Motor neuron (in vitro differentiated cells): Measurements from ENCODE around the gene UBE2E3. TPM values are rescaled to one million over a fixed set of nuclear protein-coding genes. Genes with fewer than 3 reads are reported as not detected.
A peak's percentile ranks its signal among the peaks of the same experiment; 100 is the strongest.

Source experiments
- ATAC-seq, 8 experiments: fragments of 200-7000 bp; cut with Tn5 transposase; replicated peaks in 6 of 8; 2 replicates each; pipeline ENCODE4 v1.8.0; 2021; ENCODE audit warnings: mild to moderate bottlenecking in 8 of 8, moderate library complexity in 8 of 8
- H3K27ac ChIP-seq, 2 donors: fragments of 250-450 bp; sonication (Bioruptor Pico); 2 replicates each; pipeline ENCODE4 v1.9.0; 2021; ENCODE audit warnings: antibody characterized with exemption in 2 of 2, mild to moderate bottlenecking in 2 of 2, moderate library complexity in 1 of 2
- H3K4me1 ChIP-seq, 2 donors: fragments of 250-450 bp; sonication (Bioruptor Pico); replicated peaks in 1 of 2; 2 replicates each; pipeline ENCODE4 v1.6.1; 2021; ENCODE audit warnings: antibody characterized with exemption in 2 of 2, mild to moderate bottlenecking in 2 of 2, moderate library complexity in 1 of 2
- H3K4me3 ChIP-seq, 5 donors: fragments of 250-450 bp; sonication (Bioruptor Pico); 2 replicates each; pipeline ENCODE4 v1.9.0; 2021; ENCODE audit warnings: antibody characterized with exemption in 5 of 5, mild to moderate bottlenecking in 5 of 5, moderate library complexity in 4 of 5
- WGBS, 10 experiments: fragments of 450-650 bp; shearing (Covaris generic); methylation state at CpG; one replicate each; pipeline ENCODE4 v1.0.0; 2022; 5-methylcytosine and 5-hydroxymethylcytosine counted together
- in situ Hi-C, 9 experiments: fragments of 400-800 bp; cut with MboI; loops; one replicate each; pipeline ENCODE4 v1.15.0; 2021; ENCODE audit warnings: low sequenced_read_pairs in 9 of 9, low pct_unique_long_range_greater_than_20kb in 2 of 9; ENCODE audit not compliant: unreplicated experiment in 9 of 9
- total RNA-seq, 8 experiments: library from RNA; unstranded; fragments of 300-600 nt; gene quantifications; 2 replicates each; pipeline versions ENCODE4 v1.2.3 to v1.2.4, GENCODE V29; 2022

Gene UBE2E3
- total RNA-seq, 8 experiments from 2014 or later: 56.3 to 186 (median 126) TPM

- no peak for ATAC-seq
- in situ Hi-C loops: loop anchor here in 2 of 9 experiments (25.0 kb wide), 3 partner anchors 815 to 940 kb away; no protein-coding TSS in a partner anchor
- Histone ChIP-seq H3K4me1 (no peaks in the 10 kb centered on the region), H3K27ac (no peak overlapping the region), H3K4me3 (no peak overlapping the region)
These were observed 72.1 kb downstream of the UBE2E3 start for GRCh38 chr2:181052523-181052891.

DNA sequence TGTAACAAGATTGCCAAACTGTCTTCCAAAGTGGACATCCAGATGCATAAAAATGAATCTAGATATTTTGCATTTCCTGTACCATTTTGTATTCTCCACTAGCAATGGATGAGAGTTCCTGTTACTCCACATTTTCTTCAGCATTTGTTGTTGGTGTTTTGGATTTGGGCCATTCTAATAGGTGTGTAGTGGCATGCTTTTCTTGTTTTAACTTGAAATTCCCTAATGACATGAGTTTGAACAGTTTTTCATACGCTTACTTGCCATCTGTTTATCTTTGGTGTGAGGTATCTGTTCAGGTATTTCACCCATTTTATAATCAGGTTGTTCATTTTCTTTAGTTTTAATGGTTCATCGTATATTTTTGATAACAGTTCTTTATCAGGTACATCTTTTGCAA lies 73.9 kb downstream of the UBE2E3 start:
- Histone ChIP-seq H3K4me1 (no peaks in the 10 kb centered on the region), H3K4me3 (no peak overlapping the region), H3K27ac (no peak overlapping the region)
- ATAC-seq: no peak
- WGBS, 10 experiments: 88 to 100% (median 98%) methylated on average over 1 to 2 of the region's 2 CpGs
- in situ Hi-C loops: loop anchor here in 2 of 9 experiments (25.0 kb wide), 3 partner anchors 817 to 942 kb away; no protein-coding TSS in a partner anchor

GRCh38 chr2:181054843-181055242 lies 74.4 kb downstream of the UBE2E3 start:
- H3K4me1 ChIP-seq: no peaks in the 10 kb centered on the region
- no peak overlapping the region for H3K4me3 ChIP-seq
- no peak for ATAC-seq
- in situ Hi-C loops: loop anchor here in 2 of 9 experiments (25.0 kb wide), 3 partner anchors 818 to 943 kb away; no protein-coding TSS in a partner anchor
- no peak overlapping the region for H3K27ac ChIP-seq
- WGBS, 10 experiments: 83 to 97% (median 92%) methylated on average over 2 of the region's 2 CpGs; no CpG with 5 or more reads in 1 of the 10 experiments

DNA sequence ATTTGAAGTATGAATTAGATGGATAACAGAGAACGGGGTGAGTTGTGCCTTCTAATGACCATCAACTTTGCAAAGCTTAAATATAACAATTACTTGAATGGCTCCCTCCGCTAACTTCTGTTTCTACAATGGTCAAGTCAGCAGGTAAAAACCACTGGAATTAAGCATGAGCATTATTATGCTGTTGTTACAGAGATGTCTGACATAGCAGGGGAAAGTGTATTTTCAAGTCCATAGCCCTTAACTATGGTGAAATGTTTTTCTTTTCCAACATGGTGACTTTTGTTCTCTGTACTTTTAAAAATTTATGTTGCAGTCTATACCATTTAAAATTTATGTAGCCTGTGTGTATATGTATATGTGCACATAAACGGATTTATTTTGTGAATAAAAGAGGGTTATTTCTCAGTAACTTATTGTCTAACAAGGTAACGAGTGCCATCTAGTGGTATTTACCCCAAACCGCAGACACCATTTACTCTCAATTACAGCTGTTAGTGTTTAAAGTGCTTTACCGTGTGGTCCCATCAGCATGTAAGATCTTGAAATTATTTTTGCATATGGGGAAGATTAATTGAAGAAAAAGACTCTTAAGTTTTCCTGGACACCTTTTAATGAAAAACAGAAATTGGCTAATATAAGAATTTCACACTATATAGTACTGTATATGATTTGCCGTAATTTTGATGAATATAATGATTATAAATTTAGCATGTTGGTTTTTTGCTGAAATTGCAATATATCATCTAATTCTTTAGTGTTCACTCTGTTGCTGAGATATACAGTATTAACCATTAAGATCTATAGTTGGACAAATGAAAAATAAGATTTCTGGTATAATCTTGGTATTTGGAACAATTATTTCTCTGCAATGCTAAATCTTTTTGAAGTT lies 78.2 kb downstream of the UBE2E3 start:
- 46 to 100% (median 74%) methylated on average over 1 to 7 of the region's 7 CpGs for WGBS, 10 experiments
- H3K27ac ChIP-seq: no peak overlapping the region
- ATAC-seq: peak in 2 of 8 experiments; percentile 37 to 38
- no peaks in the 10 kb centered on the region for H3K4me1 ChIP-seq
- H3K4me3 ChIP-seq: no peak overlapping the region
- in situ Hi-C loops: loop anchor here in 2 of 9 experiments (25.0 kb wide), 3 partner anchors 821 to 946 kb away; no protein-coding TSS in a partner anchor

DNA sequence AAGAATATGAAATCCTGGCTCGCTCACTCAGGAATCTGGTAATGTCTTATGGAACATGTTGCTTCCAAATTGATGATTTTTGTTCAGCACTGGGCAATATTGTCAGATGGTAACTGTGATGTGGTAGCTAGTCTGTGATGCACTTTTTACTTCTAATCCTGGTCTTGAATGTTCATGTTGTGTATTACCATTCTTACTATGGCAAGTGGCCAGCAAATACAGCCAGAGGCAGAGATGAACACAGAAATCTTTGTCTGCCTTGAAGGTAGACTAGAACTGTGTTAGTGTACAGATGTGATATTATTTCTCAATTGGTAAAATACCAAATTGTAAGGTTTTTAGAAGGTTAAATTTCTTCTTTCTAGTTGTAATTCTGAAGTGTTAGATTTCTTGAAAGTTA lies 83.3 kb downstream of the UBE2E3 start:
- peak in 1 of 8 experiments; percentile 19 for ATAC-seq
- H3K4me1 ChIP-seq: no peaks in the 10 kb centered on the region
- in situ Hi-C loops: loop anchor here in 2 of 9 experiments (25.0 kb wide), 3 partner anchors 826 to 951 kb away; no protein-coding TSS in a partner anchor
- 29 to 100% (median 100%) methylated on average over 1 of the region's 1 CpG; no CpG with 5 or more reads in 1 of the 10 experiments for WGBS, 10 experiments
- H3K27ac ChIP-seq: no peak overlapping the region
- H3K4me3 ChIP-seq: no peak overlapping the region

- in situ Hi-C loops: loop anchor here in 2 of 9 experiments (25.0 kb wide), 3 partner anchors 828 to 953 kb away; no protein-coding TSS in a partner anchor
- ATAC-seq: no peak
- Histone ChIP-seq H3K27ac (no peak overlapping the region), H3K4me3 (no peak overlapping the region), H3K4me1 (no peaks in the 10 kb centered on the region)
These were observed 85.1 kb downstream of the UBE2E3 start for GRCh38 chr2:181065458-181065857.

DNA sequence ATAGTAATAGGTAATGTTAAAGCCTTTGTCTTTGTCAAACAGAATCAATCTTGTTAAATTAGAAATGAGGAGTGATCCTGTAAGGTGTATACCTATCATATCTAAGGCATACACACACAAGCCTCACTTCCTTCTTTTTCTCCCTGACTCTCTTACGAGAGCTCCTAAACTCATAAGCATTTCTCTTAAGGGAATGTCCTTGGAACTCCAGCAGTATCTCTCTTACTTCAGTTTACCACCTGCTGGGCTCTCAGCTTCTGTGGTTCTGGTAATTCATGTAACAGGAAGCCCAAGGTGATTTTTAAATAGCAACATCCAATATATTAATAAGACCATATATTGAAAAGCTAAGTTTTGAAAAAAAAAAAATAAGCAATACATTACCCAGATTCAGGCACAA lies 85.9 kb downstream of the UBE2E3 start:
- Histone ChIP-seq H3K4me1 (no peaks in the 10 kb centered on the region), H3K27ac (no peak overlapping the region), H3K4me3 (no peak overlapping the region)
- WGBS, 10 experiments: 89 to 100% (median 100%) methylated on average over 1 of the region's 1 CpG; no CpG with 5 or more reads in 2 of the 10 experiments
- ATAC-seq: no peak
- in situ Hi-C loops: loop anchor here in 2 of 9 experiments (25.0 kb wide), 3 partner anchors 829 to 954 kb away; no protein-coding TSS in a partner anchor

GRCh38 chr2:181070119-181070835 lies 89.9 kb downstream of the UBE2E3 start:
- 29 to 100% (median 87%) methylated on average over 1 to 2 of the region's 2 CpGs for WGBS, 10 experiments
- Histone ChIP-seq H3K4me3 (no peak overlapping the region), H3K4me1 (no peaks in the 10 kb centered on the region), H3K27ac (no peak overlapping the region)
- ATAC-seq: peak in 3 of 8 experiments; percentile 27 to 94 (median 87)
- in situ Hi-C loops: loop anchor here in 2 of 9 experiments (25.0 kb wide), 3 partner anchors 833 to 958 kb away; no protein-coding TSS in a partner anchor

- no peak for ATAC-seq
- 50 to 100% (median 92%) methylated on average over 1 to 5 of the region's 5 CpGs; no CpG with 5 or more reads in 1 of the 10 experiments for WGBS, 10 experiments
- H3K27ac ChIP-seq: no peak overlapping the region
- no peaks in the 10 kb centered on the region for H3K4me1 ChIP-seq
- no peak overlapping the region for H3K4me3 ChIP-seq
- in situ Hi-C loops: loop anchor here in 2 of 9 experiments (25.0 kb wide), 3 partner anchors 834 to 959 kb away; no protein-coding TSS in a partner anchor
These were observed 90.4 kb downstream of the UBE2E3 start for GRCh38 chr2:181070836-181071200.

- ATAC-seq: peak in 1 of 8 experiments; percentile 58
- WGBS, 10 experiments: 56 to 94% (median 83%) methylated on average over 2 to 6 of the region's 6 CpGs
- Histone ChIP-seq H3K27ac (no peak overlapping the region), H3K4me3 (no peak overlapping the region), H3K4me1 (no peaks in the 10 kb centered on the region)
- in situ Hi-C loops: loop anchor here in 2 of 9 experiments (25.0 kb wide), 3 partner anchors 835 to 960 kb away; no protein-coding TSS in a partner anchor
These were observed 92.3 kb downstream of the UBE2E3 start for GRCh38 chr2:181072486-181073235.

DNA sequence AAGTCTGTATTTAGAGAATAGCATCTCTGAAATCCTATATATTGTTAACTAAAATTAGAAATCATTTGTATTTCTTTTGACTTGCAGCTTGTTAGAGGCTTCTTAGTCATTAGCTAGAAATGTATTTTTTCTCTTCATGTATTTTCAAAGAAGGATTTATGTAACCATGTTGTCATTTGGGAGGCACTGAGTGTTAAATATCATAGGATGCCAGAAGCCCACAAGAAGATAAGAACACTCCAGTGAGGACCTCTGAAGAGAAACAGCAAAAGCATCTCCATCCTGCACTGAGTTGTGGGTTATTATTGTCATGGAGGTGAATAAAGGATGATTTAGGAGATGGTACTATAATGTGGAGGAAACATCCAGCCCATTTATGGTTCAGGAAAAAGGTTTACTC lies 93.5 kb downstream of the UBE2E3 start:
- no peak overlapping the region for H3K27ac ChIP-seq
- in situ Hi-C loops: loop anchor here in 2 of 9 experiments (25.0 kb wide), 3 partner anchors 837 to 962 kb away; no protein-coding TSS in a partner anchor
- H3K4me1 ChIP-seq: no peaks in the 10 kb centered on the region
- no peak for ATAC-seq
- no peak overlapping the region for H3K4me3 ChIP-seq

GRCh38 chr2:181074457-181074856 lies 94.1 kb downstream of the UBE2E3 start:
- in situ Hi-C loops: loop anchor here in 2 of 9 experiments (25.0 kb wide), 3 partner anchors 837 to 962 kb away; no protein-coding TSS in a partner anchor
- no peaks in the 10 kb centered on the region for H3K4me1 ChIP-seq
- no peak overlapping the region for H3K4me3 ChIP-seq
- no peak for ATAC-seq
- 0 to 100% (median 93%) methylated on average over 1 to 2 of the region's 2 CpGs; no CpG with 5 or more reads in 3 of the 10 experiments for WGBS, 10 experiments
- H3K27ac ChIP-seq: no peak overlapping the region
